IMR-90 (cell line): ENCODE results near the gene GALNT17.

Experiments used
- BHLHE40 ChIP-seq: fragments of 150-350 bp; IDR thresholded peaks from 2 replicates; pipeline ENCODE4 v1.6.1; 2016; ENCODE audit warnings: mild to moderate bottlenecking, low read depth, low read length
- CEBPB ChIP-seq: IDR thresholded peaks from 2 replicates; pipeline ENCODE4 v1.6.1; 2012; ENCODE audit warnings: low read depth, low read length, improper control_type of control experiment
- CHD1 ChIP-seq: IDR thresholded peaks from 2 replicates; pipeline ENCODE4 v1.6.1; 2012; ENCODE audit warnings: low read depth, low read length, improper control_type of control experiment
- FOS ChIP-seq: fragments of 150-350 bp; IDR thresholded peaks from 2 replicates; pipeline ENCODE4 v1.6.1; 2016; ENCODE audit warnings: low read depth, low read length
- MAFK ChIP-seq: IDR thresholded peaks from 2 replicates; pipeline ENCODE4 v1.6.1; 2012; ENCODE audit warnings: low read depth, low read length, improper control_type of control experiment
- MXI1 ChIP-seq: IDR thresholded peaks from 2 replicates; pipeline ENCODE4 v1.6.1; 2012; ENCODE audit warnings: low read depth, mild to moderate bottlenecking, low read length, moderate library complexity, borderline replicate concordance
- POLR2A ChIP-seq: IDR thresholded peaks from 2 replicates; pipeline ENCODE4 v1.6.1; 2012; ENCODE audit warnings: mild to moderate bottlenecking, low read depth, low read length
- RAD21 ChIP-seq: IDR thresholded peaks from 2 replicates; pipeline ENCODE4 v1.6.1; 2012; ENCODE audit warnings: low read length, improper control_type of control experiment
- RCOR1 ChIP-seq: IDR thresholded peaks from 2 replicates; pipeline ENCODE4 v1.6.1; 2012; ENCODE audit warnings: mild to moderate bottlenecking, low read length, improper control_type of control experiment; ENCODE audit not compliant: insufficient replicate concordance
- RFX5 ChIP-seq: IDR thresholded peaks from 2 replicates; pipeline ENCODE4 v1.8.0; 2012; ENCODE audit warnings: low read depth, mild to moderate bottlenecking, low read length, moderate library complexity
- SMC3 ChIP-seq: fragments of 150-350 bp; IDR thresholded peaks from 2 replicates; pipeline ENCODE4 v1.6.1; 2016; ENCODE audit warnings: low read depth, mild to moderate bottlenecking, antibody characterized with exemption, low read length, moderate library complexity
- TF ChIP-seq, protein P1 (sequence below): fragments of 150-350 bp; IDR thresholded peaks from 2 replicates; pipeline ENCODE4 v1.6.1; 2016; ENCODE audit warnings: low read depth, mild to moderate bottlenecking, low read length, moderate library complexity, borderline replicate concordance
- TF ChIP-seq, protein P2 (sequence below): conservative IDR thresholded peaks from 2 replicates; pipeline ENCODE4 v1.5.1; 2012; ENCODE audit warnings: mild to moderate bottlenecking, low read depth, low read length, improper control_type of control experiment
- TF ChIP-seq, protein P3 (sequence below): fragments of 150-350 bp; IDR thresholded peaks from 2 replicates; pipeline ENCODE4 v1.6.1; 2017; ENCODE audit warnings: mild to moderate bottlenecking, antibody characterized with exemption, low read length, low read depth

DNA sequence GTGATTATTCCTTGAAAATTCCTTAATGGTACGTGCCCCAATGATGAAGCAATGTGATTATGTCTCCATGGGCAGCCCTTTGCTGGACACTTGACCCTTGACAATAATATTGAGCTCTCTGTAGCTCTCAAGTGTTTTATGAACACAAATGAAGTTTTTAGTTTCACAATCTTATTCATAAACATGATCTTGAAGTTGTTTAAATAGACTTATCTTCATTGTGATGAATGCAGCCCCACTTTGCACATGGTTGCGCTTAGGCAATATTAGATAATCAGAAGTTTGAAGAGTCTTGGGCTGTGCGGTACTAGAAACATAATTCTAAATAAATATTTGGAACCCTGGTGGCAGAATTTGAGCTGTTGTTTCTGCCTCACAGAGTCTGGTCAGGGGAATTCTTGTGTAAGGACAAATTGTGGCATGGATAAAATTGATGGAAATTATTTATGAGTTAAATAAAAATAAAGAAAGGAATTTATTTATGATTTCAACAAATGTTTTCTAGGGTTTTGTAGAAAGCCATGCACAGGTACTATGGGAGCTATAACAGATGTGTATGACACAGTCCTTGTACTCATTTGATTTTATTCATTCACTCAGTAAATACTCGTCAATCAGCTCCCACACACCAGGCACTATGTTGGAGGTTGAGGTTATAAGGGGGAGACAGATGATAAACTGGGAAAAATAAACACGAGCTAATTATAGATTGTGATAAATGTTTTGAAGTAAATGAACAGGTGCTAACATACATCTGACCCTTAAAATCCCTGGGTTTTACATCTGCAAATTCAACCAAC is 217.9 kb downstream of the GALNT17 start:
- TF ChIP-seq, protein P1, sequence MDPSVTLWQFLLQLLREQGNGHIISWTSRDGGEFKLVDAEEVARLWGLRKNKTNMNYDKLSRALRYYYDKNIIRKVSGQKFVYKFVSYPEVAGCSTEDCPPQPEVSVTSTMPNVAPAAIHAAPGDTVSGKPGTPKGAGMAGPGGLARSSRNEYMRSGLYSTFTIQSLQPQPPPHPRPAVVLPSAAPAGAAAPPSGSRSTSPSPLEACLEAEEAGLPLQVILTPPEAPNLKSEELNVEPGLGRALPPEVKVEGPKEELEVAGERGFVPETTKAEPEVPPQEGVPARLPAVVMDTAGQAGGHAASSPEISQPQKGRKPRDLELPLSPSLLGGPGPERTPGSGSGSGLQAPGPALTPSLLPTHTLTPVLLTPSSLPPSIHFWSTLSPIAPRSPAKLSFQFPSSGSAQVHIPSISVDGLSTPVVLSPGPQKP, result no peak
- TF ChIP-seq POLR2A (no peak), MAFK (no peak), MXI1 (no peak), RAD21 (no peak), CEBPB (no peak), CHD1 (no peak), BHLHE40 (no peak), RCOR1 (no peak), SMC3 (no peak), FOS (no peak), RFX5 (no peak)
- TF ChIP-seq, protein P2, sequence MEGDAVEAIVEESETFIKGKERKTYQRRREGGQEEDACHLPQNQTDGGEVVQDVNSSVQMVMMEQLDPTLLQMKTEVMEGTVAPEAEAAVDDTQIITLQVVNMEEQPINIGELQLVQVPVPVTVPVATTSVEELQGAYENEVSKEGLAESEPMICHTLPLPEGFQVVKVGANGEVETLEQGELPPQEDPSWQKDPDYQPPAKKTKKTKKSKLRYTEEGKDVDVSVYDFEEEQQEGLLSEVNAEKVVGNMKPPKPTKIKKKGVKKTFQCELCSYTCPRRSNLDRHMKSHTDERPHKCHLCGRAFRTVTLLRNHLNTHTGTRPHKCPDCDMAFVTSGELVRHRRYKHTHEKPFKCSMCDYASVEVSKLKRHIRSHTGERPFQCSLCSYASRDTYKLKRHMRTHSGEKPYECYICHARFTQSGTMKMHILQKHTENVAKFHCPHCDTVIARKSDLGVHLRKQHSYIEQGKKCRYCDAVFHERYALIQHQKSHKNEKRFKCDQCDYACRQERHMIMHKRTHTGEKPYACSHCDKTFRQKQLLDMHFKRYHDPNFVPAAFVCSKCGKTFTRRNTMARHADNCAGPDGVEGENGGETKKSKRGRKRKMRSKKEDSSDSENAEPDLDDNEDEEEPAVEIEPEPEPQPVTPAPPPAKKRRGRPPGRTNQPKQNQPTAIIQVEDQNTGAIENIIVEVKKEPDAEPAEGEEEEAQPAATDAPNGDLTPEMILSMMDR, result no peak
- TF ChIP-seq, protein P3, sequence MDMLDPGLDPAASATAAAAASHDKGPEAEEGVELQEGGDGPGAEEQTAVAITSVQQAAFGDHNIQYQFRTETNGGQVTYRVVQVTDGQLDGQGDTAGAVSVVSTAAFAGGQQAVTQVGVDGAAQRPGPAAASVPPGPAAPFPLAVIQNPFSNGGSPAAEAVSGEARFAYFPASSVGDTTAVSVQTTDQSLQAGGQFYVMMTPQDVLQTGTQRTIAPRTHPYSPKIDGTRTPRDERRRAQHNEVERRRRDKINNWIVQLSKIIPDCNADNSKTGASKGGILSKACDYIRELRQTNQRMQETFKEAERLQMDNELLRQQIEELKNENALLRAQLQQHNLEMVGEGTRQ, result no peak
